ENCODE data around the gene AGK.

AGK gene

DNA sequence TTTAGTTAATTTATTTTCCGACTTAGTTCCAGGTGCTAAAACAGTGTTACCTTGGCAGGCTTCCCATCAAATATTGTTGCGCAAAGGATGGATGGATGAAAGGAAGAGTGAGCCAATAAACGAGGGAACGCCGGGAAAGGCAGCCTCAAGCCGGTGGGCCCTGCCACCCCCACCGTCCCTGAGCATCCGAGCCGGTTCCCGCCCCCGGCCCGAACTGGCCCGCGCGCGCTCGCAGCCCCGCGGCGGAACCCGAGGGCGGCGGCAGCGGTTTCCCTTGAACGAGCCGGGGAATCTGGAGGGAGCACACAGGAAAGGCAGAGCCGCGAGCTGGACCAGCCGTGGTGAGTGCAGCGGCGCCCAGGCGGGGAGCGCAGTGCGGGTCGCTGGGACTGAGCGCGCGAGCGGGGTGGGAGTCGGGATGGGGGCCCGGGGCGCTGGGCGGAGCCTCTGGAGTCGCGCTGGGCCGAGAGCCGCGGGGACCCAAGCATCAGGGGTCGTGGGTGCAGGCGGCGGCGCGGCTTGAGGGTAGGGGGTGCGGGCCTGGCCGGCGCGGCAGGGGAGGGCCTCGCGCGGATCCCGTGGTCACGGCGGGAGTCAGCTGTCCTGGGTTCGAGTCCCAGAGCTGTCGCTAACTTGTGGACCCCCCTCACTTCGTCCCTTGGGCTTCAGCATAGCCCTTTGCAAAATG, at the start of gene AGK:
Gene AGK (plus strand): TSS at position 317 of the 688 bp plus-strand sequence. CDS start 4,057 bp downstream, outside the sequence.
- peak; percentile 47 to 71 (median 68) for DNase-seq (ENCODE audit: low read depth in 4 of 4, low spot score in 1 of 4)

- DNase-seq (ENCODE audit: low read depth in 4 of 4, low spot score in 1 of 4), result no peak
These were observed 49.8 kb upstream of the AGK start for GRCh38 chr7:141501451-141501850.

DNA sequence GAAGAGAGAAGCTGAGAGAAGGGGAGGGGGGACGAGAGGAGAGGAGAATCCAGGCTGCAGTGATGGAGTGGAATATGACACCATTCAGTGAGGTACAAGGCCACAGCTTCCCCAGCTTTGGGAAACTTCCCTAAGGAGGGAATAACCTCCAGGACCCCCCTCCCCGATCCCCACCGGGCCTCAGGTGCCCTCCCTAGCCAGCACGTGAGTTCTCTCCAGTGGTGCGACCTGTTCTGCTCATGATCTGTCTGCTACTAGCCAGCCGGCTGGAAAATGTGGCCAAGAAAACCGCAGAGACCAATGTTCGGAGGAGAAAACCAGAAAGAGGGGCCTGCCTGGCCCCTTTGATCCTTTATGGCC, 39.9 kb upstream of the AGK start:
- no peak for DNase-seq (ENCODE audit: low read depth in 4 of 4, low spot score in 1 of 4)

GRCh38 chr7:141511676-141512396, 39.4 kb upstream of the AGK start:
- DNase-seq (ENCODE audit: low read depth in 4 of 4, low spot score in 1 of 4), result no peak

- DNase-seq (ENCODE audit: low read depth in 4 of 4, low spot score in 1 of 4), result no peak
These were observed 38.6 kb upstream of the AGK start for GRCh38 chr7:141512597-141512996.

- DNase-seq (ENCODE audit: low read depth in 4 of 4, low spot score in 1 of 4), result no peak
These were observed 37.5 kb upstream of the AGK start for GRCh38 chr7:141513720-141514119.

GRCh38 chr7:141515941-141516340, 35.3 kb upstream of the AGK start:
- no peak for DNase-seq (ENCODE audit: low read depth in 4 of 4, low spot score in 1 of 4)

GRCh38 chr7:141519623-141520022, 31.6 kb upstream of the AGK start:
- no peak for DNase-seq (ENCODE audit: low read depth in 4 of 4, low spot score in 1 of 4)

GRCh38 chr7:141522657-141523342, 28.4 kb upstream of the AGK start:
- no peak for DNase-seq (ENCODE audit: low read depth in 4 of 4, low spot score in 1 of 4)

DNA sequence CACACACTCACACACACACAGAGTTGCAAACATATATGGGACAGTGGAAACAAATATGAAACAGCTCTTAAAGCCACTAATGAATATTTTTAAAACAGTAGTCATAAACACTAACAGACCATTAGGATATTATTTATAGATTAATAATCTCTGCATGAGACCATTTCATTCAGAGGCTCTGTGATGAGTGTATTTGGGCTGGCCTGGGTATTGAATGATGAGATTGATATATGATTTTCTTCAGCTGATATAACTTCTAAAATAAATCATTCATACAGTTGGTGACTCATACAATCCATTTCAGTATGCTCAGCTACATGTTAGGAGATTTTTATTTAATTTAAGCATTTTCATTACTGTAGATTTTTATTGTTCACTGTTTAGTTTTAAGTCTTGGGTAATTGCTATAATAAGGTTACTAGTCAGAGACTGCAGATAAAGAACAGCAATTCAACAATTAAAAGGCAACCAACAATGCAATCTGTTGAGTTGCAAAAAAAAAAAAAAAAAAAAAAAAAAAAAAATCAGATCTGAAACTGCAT, 25.2 kb upstream of the AGK start:
- DNase-seq (ENCODE audit: low read depth in 4 of 4, low spot score in 1 of 4), result no peak

DNA sequence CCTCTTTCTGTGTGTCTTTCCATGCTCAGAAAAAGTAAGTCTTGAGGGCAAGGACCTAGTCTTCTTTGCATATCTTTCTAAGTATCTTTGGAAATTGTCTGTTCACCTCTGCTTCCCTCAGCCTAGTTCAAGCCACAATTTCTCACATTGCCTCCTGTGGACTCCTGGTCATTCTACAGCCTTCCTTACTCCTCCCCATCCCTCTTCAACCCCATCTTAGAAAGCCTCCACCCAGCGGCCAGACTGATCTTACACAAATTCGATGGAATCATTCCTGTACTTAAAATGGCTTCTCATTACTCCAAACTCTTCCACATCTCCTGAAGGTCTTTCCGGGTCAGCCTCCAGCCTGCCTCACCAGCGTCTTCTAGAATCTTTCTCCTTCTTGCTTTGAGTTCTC, 24.1 kb upstream of the AGK start:
- DNase-seq (ENCODE audit: low read depth in 4 of 4, low spot score in 1 of 4), result no peak

GRCh38 chr7:141528399-141528798, 22.8 kb upstream of the AGK start:
- no peak for DNase-seq (ENCODE audit: low read depth in 4 of 4, low spot score in 1 of 4)

- DNase-seq (ENCODE audit: low read depth in 4 of 4, low spot score in 1 of 4), result peak; percentile 31 to 49 (median 40)
These were observed 17.9 kb upstream of the AGK start for GRCh38 chr7:141533149-141533949.

DNA sequence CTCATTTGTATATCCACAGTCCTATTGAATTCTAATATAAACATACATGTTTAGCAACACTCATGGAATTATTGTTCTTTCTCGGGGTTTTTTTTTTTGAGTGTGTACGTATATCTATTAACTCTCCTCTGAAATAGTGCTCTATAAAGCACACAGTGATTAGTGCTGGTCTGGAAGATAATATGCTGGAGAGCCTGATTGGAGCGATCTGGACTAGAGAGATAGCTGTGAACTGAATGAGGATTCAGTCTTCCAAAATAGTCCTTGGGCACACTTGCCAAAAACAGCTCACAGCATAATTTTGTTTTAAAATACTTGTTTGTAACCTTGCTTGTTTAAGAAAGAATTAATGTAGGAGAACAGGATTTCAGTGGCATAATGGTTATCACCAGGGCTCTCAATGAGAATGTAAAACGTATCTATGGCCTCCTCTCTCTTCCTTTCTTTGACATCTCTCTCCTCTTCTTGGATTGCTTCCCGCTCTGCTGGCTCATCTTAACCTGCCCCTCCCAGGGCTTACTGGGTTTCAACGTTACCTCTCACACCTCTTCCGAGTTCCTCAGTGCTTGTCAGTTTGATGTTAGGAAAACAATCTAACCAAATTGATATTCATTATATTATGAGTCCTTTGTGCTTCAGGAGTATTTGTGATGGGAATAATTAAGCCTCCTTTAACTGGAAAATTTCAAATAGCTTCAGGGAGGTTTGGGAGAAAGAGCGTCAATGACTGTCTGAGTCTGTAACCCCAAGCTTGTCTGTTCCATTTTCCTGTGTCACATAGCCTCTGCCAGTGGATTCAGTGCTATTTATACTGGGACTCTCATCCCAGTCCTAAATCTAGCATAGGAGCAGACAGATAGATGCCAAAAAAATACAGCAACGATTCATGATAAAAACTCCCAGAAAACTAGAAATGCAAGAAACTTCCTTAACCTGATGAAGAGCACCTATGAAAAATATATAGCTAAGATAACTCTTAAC, 16.2 kb upstream of the AGK start:
- no peak for DNase-seq (ENCODE audit: low read depth in 4 of 4, low spot score in 1 of 4)

DNA sequence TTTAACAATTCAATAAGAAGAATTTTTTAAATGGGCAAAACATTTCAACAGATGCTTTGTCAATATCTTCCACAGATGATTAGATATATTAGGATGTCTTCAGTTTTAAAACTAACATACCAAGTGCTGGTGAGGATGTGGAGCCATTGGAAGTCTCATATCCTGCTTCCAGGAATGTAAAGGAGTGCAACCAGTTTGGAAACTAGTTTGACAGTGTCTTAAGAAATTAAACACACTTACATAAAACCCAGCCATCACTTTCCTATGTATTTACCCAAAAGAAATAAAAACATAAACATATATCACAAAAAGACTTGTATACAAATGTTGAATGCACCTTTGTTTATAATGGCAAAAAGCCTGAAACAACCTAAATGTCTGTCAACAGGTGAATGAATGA, 13.3 kb upstream of the AGK start:
- no peak for DNase-seq (ENCODE audit: low read depth in 4 of 4, low spot score in 1 of 4)

DNA sequence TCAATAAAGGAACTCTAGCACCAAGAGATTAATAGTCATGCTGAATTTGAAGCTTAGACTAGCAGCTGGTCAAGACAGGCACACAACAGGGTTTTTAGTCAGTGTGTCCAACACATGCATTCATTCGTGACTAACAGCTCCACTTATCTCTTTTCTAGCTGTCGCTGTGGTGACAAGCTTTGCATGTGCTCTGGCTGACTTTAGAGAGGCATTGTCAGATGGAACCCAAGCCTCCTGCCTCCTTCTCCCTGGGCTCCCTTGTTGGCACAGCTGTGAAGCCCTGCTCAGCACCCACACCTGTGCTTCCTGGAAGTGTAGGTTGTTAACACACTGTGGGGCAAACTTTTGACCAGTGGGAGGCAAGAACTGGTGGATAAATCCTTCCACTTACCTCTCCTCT, 9.8 kb upstream of the AGK start:
- no peak for DNase-seq (ENCODE audit: low read depth in 4 of 4, low spot score in 1 of 4)

DNA sequence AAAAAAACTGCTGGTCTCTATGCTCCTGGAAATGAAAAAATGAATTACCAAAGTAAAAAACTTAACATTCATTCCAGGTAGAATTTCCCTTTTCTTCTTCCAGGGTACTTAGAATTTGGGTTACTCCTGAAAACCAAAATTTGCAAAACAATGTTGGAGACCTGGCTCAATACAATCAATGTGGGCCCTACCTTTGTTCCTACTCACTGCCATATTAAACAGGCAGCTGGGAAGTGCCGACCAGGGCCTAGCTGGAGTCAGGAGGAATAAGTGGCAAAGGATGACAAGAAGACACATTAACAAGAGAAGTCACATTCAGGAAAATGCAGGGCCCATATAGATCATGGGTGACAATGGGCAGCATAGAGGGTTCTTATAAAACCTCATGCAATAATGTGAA, 6.4 kb upstream of the AGK start:
- no peak for DNase-seq (ENCODE audit: low read depth in 4 of 4, low spot score in 1 of 4)

DNA sequence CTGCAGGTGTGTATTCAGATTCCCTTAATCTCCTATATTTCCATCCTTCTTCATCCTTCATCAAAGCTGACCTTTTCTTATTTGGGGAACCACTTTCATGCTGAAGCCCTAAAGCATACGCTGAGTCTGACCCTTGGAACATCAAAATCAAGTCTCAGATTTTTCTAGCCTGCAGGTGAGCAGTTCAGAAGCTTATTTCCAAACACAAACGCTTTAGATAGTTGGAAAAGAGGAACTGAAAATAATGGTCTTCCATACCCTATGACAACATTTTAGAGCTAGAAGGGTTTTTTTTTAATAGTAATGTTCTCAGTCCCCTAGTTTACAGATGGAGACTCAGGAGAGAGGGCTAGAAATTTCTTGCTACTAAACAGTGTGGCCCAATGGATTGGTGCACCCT, 1.6 kb upstream of the AGK start:
- no peak for DNase-seq (ENCODE audit: low read depth in 4 of 4, low spot score in 1 of 4)

- no peak for DNase-seq (ENCODE audit: low read depth in 4 of 4, low spot score in 1 of 4)
These were observed 670 bp upstream of the AGK start for GRCh38 chr7:141550386-141551093.
